Measurements from ENCODE around the gene ATG7.

ATG7 gene

DNA sequence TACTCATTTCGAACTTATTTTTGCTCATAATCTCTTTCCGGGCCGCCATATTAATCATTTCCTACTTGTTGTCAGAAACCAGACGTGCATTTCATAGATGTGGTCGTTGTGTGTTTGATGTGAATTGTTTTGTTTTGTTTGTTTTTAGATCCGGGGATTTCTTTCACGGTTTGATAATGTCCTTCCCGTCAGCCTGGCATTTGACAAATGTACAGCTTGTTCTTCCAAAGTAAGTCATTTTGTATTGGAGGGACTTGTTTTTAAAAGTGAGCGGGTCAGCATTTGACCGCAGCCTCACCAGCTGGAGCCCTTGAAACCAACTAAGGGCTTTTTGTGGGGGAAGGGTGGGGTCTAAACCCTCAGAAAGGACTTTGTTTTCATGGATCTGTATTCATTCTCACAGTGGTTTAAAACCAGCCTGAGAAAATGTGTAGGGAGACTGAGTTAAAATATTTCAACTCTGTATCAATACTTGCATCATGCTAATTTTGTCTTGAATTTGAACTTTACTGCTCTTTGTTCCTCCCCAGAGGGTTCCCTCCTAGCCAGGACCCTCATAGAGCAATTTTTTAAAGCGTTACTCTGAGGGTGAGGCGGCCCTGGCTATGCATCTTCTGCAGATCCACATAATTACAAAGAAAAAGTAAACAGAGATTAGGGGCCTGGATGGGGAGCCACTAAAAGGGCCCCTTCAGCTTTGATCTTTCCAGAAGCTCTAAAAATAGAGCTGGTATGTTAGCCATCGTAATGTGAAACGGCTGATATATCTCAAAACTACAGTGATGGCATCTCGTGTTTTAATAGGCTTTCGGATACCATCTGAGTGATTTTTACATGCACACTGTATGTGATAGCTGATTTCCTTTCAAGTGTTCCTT, 107.9 kb downstream of the ATG7 start:
- H3K4me3 ChIP-seq (ENCODE audit: insufficient read length, low read depth), result no peak overlapping the region

GRCh38 chr3:11381141-11381540, 108.9 kb downstream of the ATG7 start:
- Histone ChIP-seq H3K4me1 (ENCODE audit: insufficient read depth, insufficient read length) (no peaks in the 10 kb centered on the region), H3K9me3 (ENCODE audit: insufficient read depth, low read length) (no peaks in the 10 kb centered on the region), H3K4me3 (ENCODE audit: insufficient read length, low read depth) (no peak overlapping the region), H3K27me3 (ENCODE audit: insufficient read depth, insufficient read length) (no peaks in the 10 kb centered on the region), H3K9ac (ENCODE audit: insufficient read length, low read depth) (no peak overlapping the region), H3K36me3 (ENCODE audit: insufficient read depth, insufficient read length, low read length) (no peaks in the 10 kb centered on the region)
- DNase-seq (ENCODE audit: low read depth, low spot score), result no peak
- TF ChIP-seq ZNF274 (IDR thresholded peaks at IDR 0.05; ENCODE audit: low read depth, low read length) (no peak), SUZ12 (IDR thresholded peaks at IDR 0.05; ENCODE audit: extremely low read depth, insufficient read depth, insufficient read length) (no peak), YY1 (IDR thresholded peaks at IDR 0.05; ENCODE audit: insufficient read depth, insufficient read length) (no peak)

More for the DNA sequence above, 107.9 kb downstream of the ATG7 start:
- H3K36me3 ChIP-seq (ENCODE audit: insufficient read depth, insufficient read length, low read length), result no peaks in the 10 kb centered on the region
- H3K9ac ChIP-seq (ENCODE audit: insufficient read length, low read depth), result no peak overlapping the region
- H3K4me1 ChIP-seq (ENCODE audit: insufficient read depth, insufficient read length), result no peaks in the 10 kb centered on the region
- H3K9me3 ChIP-seq (ENCODE audit: insufficient read depth, low read length), result no peaks in the 10 kb centered on the region
- TF ChIP-seq ZNF274 (IDR thresholded peaks at IDR 0.05; ENCODE audit: low read depth, low read length), result no peak
- no peaks in the 10 kb centered on the region for H3K27me3 ChIP-seq (ENCODE audit: insufficient read depth, insufficient read length)
- no peak for DNase-seq (ENCODE audit: low read depth, low spot score)

GRCh38 chr3:11381563-11381962, 109.4 kb downstream of the ATG7 start:
- H3K4me3 ChIP-seq (ENCODE audit: insufficient read length, low read depth), result no peak overlapping the region
- H3K9ac ChIP-seq (ENCODE audit: insufficient read length, low read depth), result no peak overlapping the region
- H3K9me3 ChIP-seq (ENCODE audit: insufficient read depth, low read length), result no peaks in the 10 kb centered on the region
- TF ChIP-seq YY1 (IDR thresholded peaks at IDR 0.05; ENCODE audit: insufficient read depth, insufficient read length) (no peak), ZNF274 (IDR thresholded peaks at IDR 0.05; ENCODE audit: low read depth, low read length) (no peak), SUZ12 (IDR thresholded peaks at IDR 0.05; ENCODE audit: extremely low read depth, insufficient read depth, insufficient read length) (no peak)
- no peaks in the 10 kb centered on the region for H3K4me1 ChIP-seq (ENCODE audit: insufficient read depth, insufficient read length)
- H3K36me3 ChIP-seq (ENCODE audit: insufficient read depth, insufficient read length, low read length), result no peaks in the 10 kb centered on the region
- H3K27me3 ChIP-seq (ENCODE audit: insufficient read depth, insufficient read length), result no peaks in the 10 kb centered on the region
- DNase-seq (ENCODE audit: low read depth, low spot score), result no peak

DNA sequence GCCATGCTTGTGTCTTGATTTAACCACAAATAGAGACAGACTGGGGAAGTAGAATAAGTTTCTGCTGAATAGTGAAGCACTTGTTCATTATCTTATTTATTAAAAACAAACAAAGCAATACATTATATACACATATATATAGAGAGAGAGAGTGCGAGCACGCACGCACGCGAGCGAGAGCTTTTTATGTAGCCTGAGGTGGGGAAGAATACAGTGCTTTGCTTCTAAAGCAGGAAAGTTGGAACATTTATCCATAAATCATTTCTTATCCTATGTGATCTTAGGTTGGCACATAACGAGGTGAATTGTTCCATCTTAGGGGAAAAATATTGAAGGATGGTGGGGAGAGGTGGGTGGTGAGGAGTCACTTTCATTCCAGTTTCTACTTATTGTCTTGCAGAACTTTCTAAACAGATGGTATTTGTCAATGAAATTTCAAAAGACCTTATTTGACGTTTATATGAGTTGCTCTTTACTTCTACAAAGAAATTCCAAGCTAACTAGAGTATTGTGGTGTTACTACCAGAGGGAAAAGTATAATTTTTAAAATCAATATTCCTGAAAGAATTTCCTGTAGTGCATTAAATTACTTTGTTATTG, 110.0 kb downstream of the ATG7 start:
- no peaks in the 10 kb centered on the region for H3K9me3 ChIP-seq (ENCODE audit: insufficient read depth, low read length)
- H3K9ac ChIP-seq (ENCODE audit: insufficient read length, low read depth), result no peak overlapping the region
- H3K27me3 ChIP-seq (ENCODE audit: insufficient read depth, insufficient read length), result no peaks in the 10 kb centered on the region
- H3K36me3 ChIP-seq (ENCODE audit: insufficient read depth, insufficient read length, low read length), result no peaks in the 10 kb centered on the region
- TF ChIP-seq SUZ12 (IDR thresholded peaks at IDR 0.05; ENCODE audit: extremely low read depth, insufficient read depth, insufficient read length), result no peak
- TF ChIP-seq ZNF274 (IDR thresholded peaks at IDR 0.05; ENCODE audit: low read depth, low read length), result no peak
- no peak for TF ChIP-seq YY1 (IDR thresholded peaks at IDR 0.05; ENCODE audit: insufficient read depth, insufficient read length)
- no peaks in the 10 kb centered on the region for H3K4me1 ChIP-seq (ENCODE audit: insufficient read depth, insufficient read length)
- no peak overlapping the region for H3K4me3 ChIP-seq (ENCODE audit: insufficient read length, low read depth)
- DNase-seq (ENCODE audit: low read depth, low spot score), result no peak

GRCh38 chr3:11384074-11384473, 111.9 kb downstream of the ATG7 start:
- Histone ChIP-seq H3K4me1 (ENCODE audit: insufficient read depth, insufficient read length) (no peaks in the 10 kb centered on the region), H3K27me3 (ENCODE audit: insufficient read depth, insufficient read length) (no peaks in the 10 kb centered on the region), H3K9ac (ENCODE audit: insufficient read length, low read depth) (no peak overlapping the region), H3K36me3 (ENCODE audit: insufficient read depth, insufficient read length, low read length) (no peaks in the 10 kb centered on the region), H3K9me3 (ENCODE audit: insufficient read depth, low read length) (no peaks in the 10 kb centered on the region), H3K4me3 (ENCODE audit: insufficient read length, low read depth) (no peak overlapping the region)
- TF ChIP-seq YY1 (IDR thresholded peaks at IDR 0.05; ENCODE audit: insufficient read depth, insufficient read length), result no peak
- TF ChIP-seq SUZ12 (IDR thresholded peaks at IDR 0.05; ENCODE audit: extremely low read depth, insufficient read depth, insufficient read length), result no peak
- TF ChIP-seq ZNF274 (IDR thresholded peaks at IDR 0.05; ENCODE audit: low read depth, low read length), result no peak
- no peak for DNase-seq (ENCODE audit: low read depth, low spot score)

- Histone ChIP-seq H3K4me1 (ENCODE audit: insufficient read depth, insufficient read length) (no peaks in the 10 kb centered on the region), H3K36me3 (ENCODE audit: insufficient read depth, insufficient read length, low read length) (no peaks in the 10 kb centered on the region), H3K27me3 (ENCODE audit: insufficient read depth, insufficient read length) (no peaks in the 10 kb centered on the region), H3K9ac (ENCODE audit: insufficient read length, low read depth) (no peak overlapping the region), H3K9me3 (ENCODE audit: insufficient read depth, low read length) (no peaks in the 10 kb centered on the region), H3K4me3 (ENCODE audit: insufficient read length, low read depth) (no peak overlapping the region)
- TF ChIP-seq SUZ12 (IDR thresholded peaks at IDR 0.05; ENCODE audit: extremely low read depth, insufficient read depth, insufficient read length) (no peak), YY1 (IDR thresholded peaks at IDR 0.05; ENCODE audit: insufficient read depth, insufficient read length) (no peak), ZNF274 (IDR thresholded peaks at IDR 0.05; ENCODE audit: low read depth, low read length) (no peak)
- no peak for DNase-seq (ENCODE audit: low read depth, low spot score)
Measured at GRCh38 chr3:11385326-11385725, 113.1 kb downstream of the ATG7 start.

GRCh38 chr3:11385891-11386290, 113.7 kb downstream of the ATG7 start:
- TF ChIP-seq ZNF274 (IDR thresholded peaks at IDR 0.05; ENCODE audit: low read depth, low read length) (no peak), SUZ12 (IDR thresholded peaks at IDR 0.05; ENCODE audit: extremely low read depth, insufficient read depth, insufficient read length) (no peak), YY1 (IDR thresholded peaks at IDR 0.05; ENCODE audit: insufficient read depth, insufficient read length) (no peak)
- Histone ChIP-seq H3K27me3 (ENCODE audit: insufficient read depth, insufficient read length) (no peaks in the 10 kb centered on the region), H3K4me3 (ENCODE audit: insufficient read length, low read depth) (no peak overlapping the region), H3K36me3 (ENCODE audit: insufficient read depth, insufficient read length, low read length) (no peaks in the 10 kb centered on the region), H3K9me3 (ENCODE audit: insufficient read depth, low read length) (no peaks in the 10 kb centered on the region), H3K4me1 (ENCODE audit: insufficient read depth, insufficient read length) (no peaks in the 10 kb centered on the region), H3K9ac (ENCODE audit: insufficient read length, low read depth) (no peak overlapping the region)
- DNase-seq (ENCODE audit: low read depth, low spot score), result no peak
